Measurements from ENCODE around the gene DYNC1H1.
"Not testable (repeated sequence)": the region's sequence is repeated elsewhere in the genome, so short reads cannot be mapped to it uniquely, and the experiment has no call there.

DYNC1H1 gene

DNA sequence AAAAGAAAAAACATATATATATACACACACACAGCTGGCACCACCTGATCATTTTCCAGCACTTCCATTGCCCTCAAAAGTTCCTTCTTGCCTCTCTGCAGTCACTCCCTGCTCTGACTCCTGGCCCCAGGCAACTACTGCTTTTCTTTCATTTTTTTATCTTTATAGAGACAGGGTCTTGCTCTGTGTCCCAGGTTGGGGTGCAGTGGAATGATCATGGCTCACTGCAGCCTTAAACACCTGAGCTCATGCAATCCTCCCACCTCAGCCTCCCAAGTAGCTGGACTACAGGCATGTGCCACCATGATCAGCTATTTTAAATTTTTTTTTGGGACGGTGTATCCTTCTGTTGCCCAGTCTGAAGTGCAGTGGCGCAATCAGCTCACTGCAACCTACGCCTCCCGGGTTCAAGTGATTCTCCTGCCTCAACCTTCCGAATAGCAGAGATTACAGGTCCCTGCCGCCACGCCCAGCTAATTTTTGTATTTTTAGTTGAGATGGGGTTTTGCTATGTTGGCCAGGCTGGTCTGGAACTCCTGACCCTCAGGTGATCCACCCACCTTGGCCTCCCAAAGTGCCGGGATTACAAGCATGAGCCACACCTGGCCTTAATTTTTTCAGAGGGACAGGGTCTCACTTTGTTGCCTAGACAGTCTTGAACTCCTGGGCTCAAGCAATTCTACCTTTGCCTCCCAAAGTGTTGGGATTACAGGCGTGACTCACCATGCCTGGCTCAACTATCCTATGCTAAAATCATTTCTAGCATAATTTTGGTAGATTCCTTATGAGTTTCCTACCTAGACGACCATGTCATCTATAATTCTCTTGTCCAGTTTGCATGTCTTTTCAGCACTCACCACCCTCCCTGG is 114.7 kb downstream of the DYNC1H1 start:
- no peak for TF ChIP-seq CTCF (IDR thresholded peaks at IDR 0.05; ENCODE audit: low read depth, low read length)
- H3K4me3 ChIP-seq (replicated peaks in 1 of 2; ENCODE audit: low read depth in 2 of 2, low read length in 2 of 2): no peak overlapping the region
- DNase-seq (ENCODE audit: low read depth in 2 of 2): no peak

DNA sequence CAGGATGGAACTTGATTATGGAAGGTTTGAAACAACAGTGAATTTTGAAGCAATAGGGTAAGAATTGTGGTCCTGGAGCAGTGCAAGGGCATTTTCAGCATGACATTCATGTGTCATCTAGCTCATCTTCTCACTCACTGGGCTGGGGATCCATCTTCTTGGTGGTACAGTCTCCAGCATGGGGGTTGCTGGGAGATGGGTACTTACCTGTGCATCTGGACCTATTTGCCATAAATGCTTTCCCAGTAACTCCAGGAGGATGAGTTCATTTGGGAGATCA is 115.3 kb downstream of the DYNC1H1 start:
- DNase-seq (ENCODE audit: low read depth in 2 of 2): no peak
- no peak overlapping the region for H3K4me3 ChIP-seq (replicated peaks in 1 of 2; ENCODE audit: low read depth in 2 of 2, low read length in 2 of 2)
- TF ChIP-seq CTCF (IDR thresholded peaks at IDR 0.05; ENCODE audit: low read depth, low read length): no peak

- H3K4me3 ChIP-seq (replicated peaks in 1 of 2; ENCODE audit: low read depth in 2 of 2, low read length in 2 of 2): no peak overlapping the region
- TF ChIP-seq CTCF (IDR thresholded peaks at IDR 0.05; ENCODE audit: low read depth, low read length): no peak
- no peak for DNase-seq (ENCODE audit: low read depth in 2 of 2)
These were observed 116.1 kb downstream of the DYNC1H1 start for GRCh38 chr14:102080183-102081080.

GRCh38 chr14:102081231-102082080 is 117.1 kb downstream of the DYNC1H1 start:
- no peak for DNase-seq (ENCODE audit: low read depth in 2 of 2)
- H3K4me3 ChIP-seq (replicated peaks in 1 of 2; ENCODE audit: low read depth in 2 of 2, low read length in 2 of 2): no peak overlapping the region
- TF ChIP-seq CTCF (IDR thresholded peaks at IDR 0.05; ENCODE audit: low read depth, low read length): no peak

- peak overlapping the region in 1 of 2 donors; percentile 81 for H3K4me3 ChIP-seq (replicated peaks in 1 of 2; ENCODE audit: low read depth in 2 of 2, low read length in 2 of 2)
- not testable (repeated sequence) for DNase-seq (ENCODE audit: low read depth in 2 of 2)
These were observed 120.1 kb downstream of the DYNC1H1 start for GRCh38 chr14:102084522-102084921.

GRCh38 chr14:102084931-102085330 is 120.6 kb downstream of the DYNC1H1 start:
- peak overlapping the region in 1 of 2 donors; percentile 81 for H3K4me3 ChIP-seq (replicated peaks in 1 of 2; ENCODE audit: low read depth in 2 of 2, low read length in 2 of 2)
- no peak for DNase-seq (ENCODE audit: low read depth in 2 of 2)
- no peak for TF ChIP-seq CTCF (IDR thresholded peaks at IDR 0.05; ENCODE audit: low read depth, low read length)
